Tibial nerve (tissue), 4 donors: ENCODE data around the gene P2RY8.

Experiments used
- CTCF ChIP-seq, 5 experiments: fragments of 200-600 bp in 3 of 5; fragments of 450-650 bp in 2 of 5; sonication (generic) in 3 of 5; IDR thresholded peaks; one replicate each; pipeline ENCODE4 v1.5.1; 2016 to 2019; ENCODE audit warnings: antibody characterized with exemption in 5 of 5, mild to moderate bottlenecking in 3 of 5, moderate library complexity in 2 of 5
- EP300 ChIP-seq, 2 donors: sonication (generic); formaldehyde crosslinking; IDR thresholded peaks; one replicate each; pipeline ENCODE4 v1.6.1; 2017; ENCODE audit warnings: antibody characterized with exemption in 2 of 2, mild to moderate bottlenecking in 1 of 2
- POLR2A ChIP-seq, 2 donors: fragments of 450-650 bp; IDR thresholded peaks; one replicate each; pipeline ENCODE4 v1.6.1; 2017; ENCODE audit warnings: antibody characterized with exemption in 2 of 2, mild to moderate bottlenecking in 2 of 2, moderate library complexity in 2 of 2

- TF ChIP-seq CTCF (IDR thresholded peaks at IDR 0.05) (no peak), EP300 (IDR thresholded peaks at IDR 0.05) (no peak), POLR2A (IDR thresholded peaks at IDR 0.05) (no peak)
These were observed 69.9 kb downstream of the P2RY8 start for GRCh38 chrX:1466971-1467561.
